ENCODE results near the gene LRRC4.

Gene LRRC4

GRCh38 chr7:128008141-128008540 lies 23.1 kb downstream of the LRRC4 start:
- no peak for DNase-seq

- DNase-seq: no peak
Observed at GRCh38 chr7:128007303-128007680, 23.9 kb downstream of the LRRC4 start.

- DNase-seq: no peak
Observed at GRCh38 chr7:128006550-128007302, 24.5 kb downstream of the LRRC4 start.

GRCh38 chr7:128005759-128006159 lies 25.5 kb downstream of the LRRC4 start:
- DNase-seq: no peak

GRCh38 chr7:128005117-128005516 lies 26.1 kb downstream of the LRRC4 start:
- DNase-seq: no peak

- DNase-seq: no peak
Observed at GRCh38 chr7:128004623-128005022, 26.6 kb downstream of the LRRC4 start.

GRCh38 chr7:128003787-128004186 lies 27.4 kb downstream of the LRRC4 start:
- no peak for DNase-seq

- no peak for DNase-seq
Observed at GRCh38 chr7:128003167-128003566, 28.1 kb downstream of the LRRC4 start.

GRCh38 chr7:128000854-128001265 lies 30.4 kb downstream of the LRRC4 start:
- DNase-seq: no peak

GRCh38 chr7:128000048-128000447 lies 31.2 kb downstream of the LRRC4 start:
- DNase-seq: no peak

- DNase-seq: no peak
Observed at GRCh38 chr7:127998671-127999070, 32.6 kb downstream of the LRRC4 start.

- DNase-seq: no peak
Observed at GRCh38 chr7:127997226-127997922, 33.9 kb downstream of the LRRC4 start.

GRCh38 chr7:127996253-127997071 lies 34.8 kb downstream of the LRRC4 start:
- DNase-seq: no peak

GRCh38 chr7:127995881-127996215 lies 35.4 kb downstream of the LRRC4 start:
- peak in 1 of 58 donors; percentile 56 for DNase-seq

GRCh38 chr7:127995156-127995880 lies 35.9 kb downstream of the LRRC4 start:
- DNase-seq: peak in 6 of 58 donors; percentile 24 to 61 (median 46)

GRCh38 chr7:127993987-127994386 lies 37.2 kb downstream of the LRRC4 start:
- no peak for DNase-seq

GRCh38 chr7:127993317-127993716 lies 37.9 kb downstream of the LRRC4 start:
- DNase-seq: no peak

- no peak for DNase-seq
Observed at GRCh38 chr7:127988751-127989150, 42.5 kb downstream of the LRRC4 start.

- DNase-seq: no peak
Observed at GRCh38 chr7:127986581-127987521, 44.4 kb downstream of the LRRC4 start.

- no peak for DNase-seq
Observed at GRCh38 chr7:127983804-127984332, 47.4 kb downstream of the LRRC4 start.

Measured in anterior cingulate cortex (tissue), 58 donors.